Measurements from ENCODE around the gene ST6GALNAC1. TPM values are rescaled to one million over a fixed set of nuclear protein-coding genes. Genes with fewer than 3 reads are reported as not detected.

Gene ST6GALNAC1
- total and polyA plus RNA-seq, 2 of the 4 experiments (the other 2 are of a cell fraction) = not detected

DNA sequence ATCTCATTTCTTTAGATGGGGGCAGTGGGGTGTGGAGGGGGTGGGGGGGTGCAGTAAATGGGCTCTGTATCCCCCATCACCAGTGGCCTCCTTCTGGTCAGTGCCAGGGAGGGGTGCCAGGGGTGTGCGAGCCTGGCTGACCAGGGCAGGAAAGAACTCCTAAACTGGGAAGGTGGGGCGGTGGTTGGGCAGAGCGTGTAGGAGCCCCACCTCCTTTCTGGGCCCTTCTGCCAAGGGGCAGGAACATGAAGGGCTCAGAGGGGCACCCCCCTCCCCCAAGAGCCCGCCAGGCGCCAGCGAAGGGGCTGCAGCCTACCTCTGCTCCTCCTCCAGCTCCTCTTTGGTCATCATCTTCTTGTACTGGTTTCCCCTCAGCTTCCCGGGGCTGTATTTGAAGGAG is 41.2 kb upstream of the ST6GALNAC1 start:
- no peak overlapping the region for H3K4me2 ChIP-seq (ENCODE audit: low read depth, low read length)
- H3K4ac ChIP-seq (ENCODE audit: low read depth, low read length) = no peak overlapping the region
- no peak overlapping the region for H4K5ac ChIP-seq (ENCODE audit: low read depth, low read length)
- in situ Hi-C loops (cut with MboI; ENCODE audit: low sequenced_read_pairs) = no loop called here
- H2BK120ac ChIP-seq (ENCODE audit: low read depth, low read length) = no peak overlapping the region
- no peak overlapping the region for H2BK15ac ChIP-seq (ENCODE audit: low read depth, low read length)
- ATAC-seq (ENCODE audit: low read depth) (no peak), DNase-seq (no peak)
- H3K18ac ChIP-seq (ENCODE audit: low read depth, low read length) = no peak overlapping the region
- no peak overlapping the region for H2AK5ac ChIP-seq (ENCODE audit: low read depth, low read length)
- H4K8ac ChIP-seq (ENCODE audit: low read depth in 2 of 2, low read length in 2 of 2) = no peak overlapping the region
- no peak overlapping the region for H3K4me3 ChIP-seq (ENCODE audit: insufficient read depth, low read depth, low read length)
- no peak overlapping the region for H3K9ac ChIP-seq (ENCODE audit: low read depth, low read length)
- H4K20me1 ChIP-seq (ENCODE audit: insufficient read depth, low read length) = peaks cover 38% of the 10 kb centered on the region
- H3K9me1 ChIP-seq (ENCODE audit: insufficient read depth, low read length) = peaks cover 10% of the 10 kb centered on the region
- no peak overlapping the region for H4K91ac ChIP-seq (ENCODE audit: insufficient read depth, low read depth, low read length)
- H2BK20ac ChIP-seq (ENCODE audit: low read depth, low read length) = no peak overlapping the region
- ChIA-PET CTCF (no interaction called here), POLR2A (ENCODE audit: unreplicated experiment) (interaction anchor here (0.5 kb wide), 1 partner anchor 118 kb away, joined by 3 read pairs; no protein-coding TSS in a partner anchor)
- no peak overlapping the region for H2AFZ ChIP-seq (replicated peaks; ENCODE audit: low read length, poor library complexity)
- no peaks in the 10 kb centered on the region for H3K27me3 ChIP-seq (ENCODE audit: control insufficient read depth, insufficient read depth, low read length)
- BruUV-seq (replicated peaks) = no TSS peak
- H3K56ac ChIP-seq (ENCODE audit: extremely low read depth, insufficient read depth, low read length) = no peak overlapping the region
- H3K27ac ChIP-seq (ENCODE audit: insufficient read depth, low read length) = no peak overlapping the region
- intact Hi-C loops (cut with micrococcal nuclease) = loop anchor here (10.0 kb wide), 1 partner anchor 1920 kb away; no protein-coding TSS in a partner anchor
- no peaks in the 10 kb centered on the region for H3K9me3 ChIP-seq (ENCODE audit: control insufficient read depth, insufficient read depth, low read length)
- no CpG with 5 or more reads among the region's 7 CpGs for WGBS, 2 experiments (ENCODE audit: extremely low coverage in 2 of 2, insufficient read length in 1 of 2)
- H3K4me1 ChIP-seq (ENCODE audit: control insufficient read depth, insufficient read depth, low read length) = peaks cover 26% of the 10 kb centered on the region
- dilution Hi-C loops (cut with HindIII; ENCODE audit: low sequenced_read_pairs, unreplicated experiment) = no loop called here
- H3K14ac ChIP-seq (replicated peaks; ENCODE audit: low read depth, low read length) = no peak overlapping the region
- TF ChIP-seq, protein P1, sequence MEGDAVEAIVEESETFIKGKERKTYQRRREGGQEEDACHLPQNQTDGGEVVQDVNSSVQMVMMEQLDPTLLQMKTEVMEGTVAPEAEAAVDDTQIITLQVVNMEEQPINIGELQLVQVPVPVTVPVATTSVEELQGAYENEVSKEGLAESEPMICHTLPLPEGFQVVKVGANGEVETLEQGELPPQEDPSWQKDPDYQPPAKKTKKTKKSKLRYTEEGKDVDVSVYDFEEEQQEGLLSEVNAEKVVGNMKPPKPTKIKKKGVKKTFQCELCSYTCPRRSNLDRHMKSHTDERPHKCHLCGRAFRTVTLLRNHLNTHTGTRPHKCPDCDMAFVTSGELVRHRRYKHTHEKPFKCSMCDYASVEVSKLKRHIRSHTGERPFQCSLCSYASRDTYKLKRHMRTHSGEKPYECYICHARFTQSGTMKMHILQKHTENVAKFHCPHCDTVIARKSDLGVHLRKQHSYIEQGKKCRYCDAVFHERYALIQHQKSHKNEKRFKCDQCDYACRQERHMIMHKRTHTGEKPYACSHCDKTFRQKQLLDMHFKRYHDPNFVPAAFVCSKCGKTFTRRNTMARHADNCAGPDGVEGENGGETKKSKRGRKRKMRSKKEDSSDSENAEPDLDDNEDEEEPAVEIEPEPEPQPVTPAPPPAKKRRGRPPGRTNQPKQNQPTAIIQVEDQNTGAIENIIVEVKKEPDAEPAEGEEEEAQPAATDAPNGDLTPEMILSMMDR (conservative IDR thresholded peaks at IDR 0.05; ENCODE audit: low read depth, low read length) = no peak
- TF ChIP-seq CHD1 (IDR thresholded peaks at IDR 0.05; ENCODE audit: low read depth, low read length) = no peak
- no peak for TF ChIP-seq BHLHE40 (IDR thresholded peaks at IDR 0.05; ENCODE audit: low read depth, low read length)
- no peak for TF ChIP-seq RFX5 (IDR thresholded peaks at IDR 0.05; ENCODE audit: low read depth, low read length)
- H2BK5ac ChIP-seq (ENCODE audit: low read depth, low read length, poor library complexity, severe bottlenecking) = no peak overlapping the region
- no peak overlapping the region for H3K23ac ChIP-seq (ENCODE audit: low read depth, low read length)
- peaks cover 49% of the 10 kb centered on the region for H3K36me3 ChIP-seq (ENCODE audit: control insufficient read depth, insufficient read depth, low read length)
- H3K79me1 ChIP-seq (ENCODE audit: low read depth in 1 of 2, low read length in 2 of 2) = peaks cover 5 to 74% of the 10 kb centered on the region in 2 experiments; a peak in 3 of 4 replicates
- no peak overlapping the region for H2AK9ac ChIP-seq (replicated peaks; ENCODE audit: low read depth, low read length, poor library complexity)
